ENCODE measurements around the gene UBE2J2.

DNA sequence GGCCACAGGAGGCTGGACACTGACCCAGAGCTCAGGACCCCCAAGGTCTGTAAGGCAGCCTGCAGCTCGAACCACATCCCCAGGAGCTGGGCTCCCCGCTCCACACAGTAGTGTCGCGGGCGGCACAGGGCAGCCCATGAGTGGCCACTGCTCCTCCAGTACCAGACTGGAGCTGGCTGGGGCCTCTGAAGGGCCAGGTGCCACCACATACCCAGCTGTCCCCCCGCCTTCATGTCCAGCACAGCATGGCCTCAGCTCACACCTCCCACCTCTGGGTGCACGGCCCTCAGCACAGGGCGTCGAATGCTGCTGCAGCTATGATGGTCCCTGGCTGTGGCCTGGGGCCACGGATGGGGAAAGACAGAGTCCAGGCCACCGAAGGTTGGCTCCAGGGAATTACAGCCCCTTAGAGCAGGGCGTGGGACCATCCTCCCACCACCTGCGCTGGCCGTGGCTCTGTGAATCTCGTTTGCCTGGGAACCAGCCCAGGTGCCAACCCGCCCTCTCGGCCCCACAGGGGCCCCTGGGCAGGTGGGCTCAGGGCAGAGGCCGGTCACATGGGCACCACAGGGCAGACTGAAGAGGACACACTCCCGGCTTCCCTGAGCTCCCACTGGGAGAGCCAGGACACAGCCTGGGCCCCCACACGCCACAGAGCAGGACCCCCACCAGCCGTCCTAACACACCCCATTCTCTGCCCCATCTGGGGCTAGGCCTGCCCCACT is 57.6 kb downstream of the UBE2J2 start:
- TF ChIP-seq, protein P1, sequence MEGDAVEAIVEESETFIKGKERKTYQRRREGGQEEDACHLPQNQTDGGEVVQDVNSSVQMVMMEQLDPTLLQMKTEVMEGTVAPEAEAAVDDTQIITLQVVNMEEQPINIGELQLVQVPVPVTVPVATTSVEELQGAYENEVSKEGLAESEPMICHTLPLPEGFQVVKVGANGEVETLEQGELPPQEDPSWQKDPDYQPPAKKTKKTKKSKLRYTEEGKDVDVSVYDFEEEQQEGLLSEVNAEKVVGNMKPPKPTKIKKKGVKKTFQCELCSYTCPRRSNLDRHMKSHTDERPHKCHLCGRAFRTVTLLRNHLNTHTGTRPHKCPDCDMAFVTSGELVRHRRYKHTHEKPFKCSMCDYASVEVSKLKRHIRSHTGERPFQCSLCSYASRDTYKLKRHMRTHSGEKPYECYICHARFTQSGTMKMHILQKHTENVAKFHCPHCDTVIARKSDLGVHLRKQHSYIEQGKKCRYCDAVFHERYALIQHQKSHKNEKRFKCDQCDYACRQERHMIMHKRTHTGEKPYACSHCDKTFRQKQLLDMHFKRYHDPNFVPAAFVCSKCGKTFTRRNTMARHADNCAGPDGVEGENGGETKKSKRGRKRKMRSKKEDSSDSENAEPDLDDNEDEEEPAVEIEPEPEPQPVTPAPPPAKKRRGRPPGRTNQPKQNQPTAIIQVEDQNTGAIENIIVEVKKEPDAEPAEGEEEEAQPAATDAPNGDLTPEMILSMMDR (IDR thresholded peaks at IDR 0.05): no peak
- no peak for TF ChIP-seq POLR2AphosphoS5 (IDR thresholded peaks at IDR 0.05)
- TF ChIP-seq EP300 (IDR thresholded peaks at IDR 0.05): no peak
- TF ChIP-seq POLR2A (IDR thresholded peaks at IDR 0.05): no peak

All from suprapubic skin (tissue), 4 donors.